ENCODE measurements around the gene CD8B2. TPM values are rescaled to one million over a fixed set of nuclear protein-coding genes. Genes with fewer than 3 reads are reported as not detected.

Gene CD8B2
- total RNA-seq, 2 donors from 2014 or later = not detected

GRCh38 chr2:106534471-106534870 is 47.3 kb downstream of the CD8B2 start:
- Mint-ChIP-seq H3K4me1 (peaks cover 28% of the 10 kb centered on the region), H3K27me3 (ENCODE audit: insufficient read depth) (peaks cover 4% of the 10 kb centered on the region), H3K4me3 (no peak overlapping the region), H3K27ac (no peak overlapping the region), H3K36me3 (ENCODE audit: low read depth) (no peaks in the 10 kb centered on the region), H3K9me3 (no peaks in the 10 kb centered on the region)
- no peaks in the 10 kb centered on the region for H3K27me3 ChIP-seq (ENCODE audit: control insufficient read depth, insufficient read depth, low read length, poor library complexity, severe bottlenecking)
- H3K36me3 ChIP-seq (ENCODE audit: control insufficient read depth, insufficient read depth, low read length) = no peaks in the 10 kb centered on the region
- WGBS, 2 experiments (ENCODE audit: insufficient coverage in 1 of 2, insufficient read length in 1 of 2) = 32 to 67% methylated on average over 4 to 6 of the region's 6 CpGs
- no peak overlapping the region for H3K27ac ChIP-seq (ENCODE audit: low read depth, low read length)
- no peak for TF ChIP-seq CTCF (conservative IDR thresholded peaks at IDR 0.05)
- H3K4me1 ChIP-seq (ENCODE audit: control insufficient read depth, insufficient read depth, low read length) = no peaks in the 10 kb centered on the region
- no peak overlapping the region for H3K9ac ChIP-seq (ENCODE audit: extremely low read depth, low read length, poor library complexity, severe bottlenecking)
- no peaks in the 10 kb centered on the region for H3K9me3 ChIP-seq (ENCODE audit: control insufficient read depth, low read length)
- H3K4me3 ChIP-seq (ENCODE audit: low read length) = no peak overlapping the region
- no peak for DNase-seq

- Mint-ChIP-seq H3K27me3 (ENCODE audit: insufficient read depth) (peaks cover 11% of the 10 kb centered on the region), H3K27ac (no peak overlapping the region), H3K36me3 (ENCODE audit: low read depth) (no peaks in the 10 kb centered on the region), H3K4me3 (no peak overlapping the region), H3K4me1 (peaks cover 28% of the 10 kb centered on the region), H3K9me3 (no peaks in the 10 kb centered on the region)
- H3K9ac ChIP-seq (ENCODE audit: extremely low read depth, low read length, poor library complexity, severe bottlenecking) = no peak overlapping the region
- no peak for TF ChIP-seq CTCF (conservative IDR thresholded peaks at IDR 0.05)
- no peaks in the 10 kb centered on the region for H3K36me3 ChIP-seq (ENCODE audit: control insufficient read depth, insufficient read depth, low read length)
- no peaks in the 10 kb centered on the region for H3K9me3 ChIP-seq (ENCODE audit: control insufficient read depth, low read length)
- no peaks in the 10 kb centered on the region for H3K4me1 ChIP-seq (ENCODE audit: control insufficient read depth, insufficient read depth, low read length)
- DNase-seq = no peak
- no peak overlapping the region for H3K4me3 ChIP-seq (ENCODE audit: low read length)
- H3K27me3 ChIP-seq (ENCODE audit: control insufficient read depth, insufficient read depth, low read length, poor library complexity, severe bottlenecking) = peaks cover 4% of the 10 kb centered on the region
- 93% methylated on average over 3 of the region's 3 CpGs for WGBS, 2 experiments (ENCODE audit: insufficient coverage in 1 of 2, insufficient read length in 1 of 2)
- no peak overlapping the region for H3K27ac ChIP-seq (ENCODE audit: low read depth, low read length)
Observed at GRCh38 chr2:106536490-106536889, 49.3 kb downstream of the CD8B2 start.

DNA sequence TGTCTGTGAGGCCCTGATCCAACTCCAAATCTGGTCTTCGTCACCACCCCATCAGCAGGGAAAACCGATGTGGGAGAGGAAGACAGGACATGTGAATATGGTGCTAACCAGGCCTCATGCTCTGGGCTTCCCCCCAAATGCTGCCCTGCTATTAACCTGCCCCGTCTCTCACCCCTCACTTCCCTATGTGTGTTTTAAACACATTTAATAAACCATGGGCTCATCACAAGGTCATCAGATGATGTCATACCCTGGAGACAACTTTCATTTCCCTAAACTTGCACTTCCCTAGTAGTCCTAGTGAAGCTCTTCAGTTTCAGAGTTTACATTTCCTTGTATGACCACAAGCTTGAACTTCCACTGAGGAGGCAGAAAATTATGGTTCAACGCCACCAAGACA is 49.9 kb downstream of the CD8B2 start:
- TF ChIP-seq CTCF (conservative IDR thresholded peaks at IDR 0.05) = no peak
- peaks cover 11% of the 10 kb centered on the region for H3K27me3 Mint-ChIP-seq (ENCODE audit: insufficient read depth)

More for the DNA sequence above, 49.9 kb downstream of the CD8B2 start:
- DNase-seq = no peak
- Histone ChIP-seq H3K9ac (ENCODE audit: extremely low read depth, low read length, poor library complexity, severe bottlenecking) (no peak overlapping the region), H3K9me3 (ENCODE audit: control insufficient read depth, low read length) (no peaks in the 10 kb centered on the region), H3K36me3 (ENCODE audit: control insufficient read depth, insufficient read depth, low read length) (no peaks in the 10 kb centered on the region), H3K4me3 (ENCODE audit: low read length) (no peak overlapping the region), H3K27me3 (ENCODE audit: control insufficient read depth, insufficient read depth, low read length, poor library complexity, severe bottlenecking) (peaks cover 9% of the 10 kb centered on the region), H3K27ac (ENCODE audit: low read depth, low read length) (no peak overlapping the region), H3K4me1 (ENCODE audit: control insufficient read depth, insufficient read depth, low read length) (no peaks in the 10 kb centered on the region)
- H3K4me1 Mint-ChIP-seq = peaks cover 28% of the 10 kb centered on the region
- WGBS, 2 experiments (ENCODE audit: insufficient coverage in 1 of 2, insufficient read length in 1 of 2) = 97% methylated on average over 4 of the region's 4 CpGs; no CpG with 5 or more reads in 1 of the 2 experiments
- H3K4me3 Mint-ChIP-seq = no peak overlapping the region
- no peaks in the 10 kb centered on the region for H3K36me3 Mint-ChIP-seq (ENCODE audit: low read depth)
- no peak overlapping the region for H3K27ac Mint-ChIP-seq
- no peaks in the 10 kb centered on the region for H3K9me3 Mint-ChIP-seq
